HFF-Myc (cell line): ENCODE measurements around the gene HSD17B3.

Experiments
- DNase-seq: peaks from one replicate; pipeline ENCODE4 v3.0.0-alpha.2; 2011; ENCODE audit warnings: low read depth; ENCODE audit errors: extremely low read depth
- H3K4me3 ChIP-seq: replicated peaks from 2 replicates; pipeline ENCODE4 v1.5.1; 2011; ENCODE audit warnings: low read depth, mild to moderate bottlenecking, control low read depth, low read length
- TF ChIP-seq, protein P1 (sequence below): IDR thresholded peaks from 2 replicates; pipeline ENCODE4 v1.5.1; 2012; ENCODE audit warnings: mild to moderate bottlenecking, low read depth, low read length, control low read depth; ENCODE audit errors: missing control alignments

The HSD17B3 gene

DNA sequence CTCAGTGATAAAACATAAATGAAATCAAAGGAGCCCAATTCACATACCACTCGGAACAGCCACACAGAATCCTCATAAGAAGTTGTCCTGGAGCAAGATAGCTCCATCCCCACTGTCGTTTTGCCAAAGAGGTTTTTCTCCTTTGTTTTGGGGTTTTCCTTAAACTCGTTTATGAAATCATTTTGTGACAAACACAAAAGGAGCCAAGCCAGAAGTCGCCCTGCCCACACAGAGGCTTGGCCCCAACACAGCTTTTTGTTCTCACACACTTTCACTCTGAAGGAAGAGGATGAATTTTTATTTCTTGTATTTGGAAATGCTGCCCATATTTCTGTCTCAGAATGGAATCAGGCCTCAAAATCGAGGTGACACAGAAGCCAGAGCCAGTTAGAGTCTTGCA, 113.4 kb downstream of the HSD17B3 start:
- TF ChIP-seq, protein P1, sequence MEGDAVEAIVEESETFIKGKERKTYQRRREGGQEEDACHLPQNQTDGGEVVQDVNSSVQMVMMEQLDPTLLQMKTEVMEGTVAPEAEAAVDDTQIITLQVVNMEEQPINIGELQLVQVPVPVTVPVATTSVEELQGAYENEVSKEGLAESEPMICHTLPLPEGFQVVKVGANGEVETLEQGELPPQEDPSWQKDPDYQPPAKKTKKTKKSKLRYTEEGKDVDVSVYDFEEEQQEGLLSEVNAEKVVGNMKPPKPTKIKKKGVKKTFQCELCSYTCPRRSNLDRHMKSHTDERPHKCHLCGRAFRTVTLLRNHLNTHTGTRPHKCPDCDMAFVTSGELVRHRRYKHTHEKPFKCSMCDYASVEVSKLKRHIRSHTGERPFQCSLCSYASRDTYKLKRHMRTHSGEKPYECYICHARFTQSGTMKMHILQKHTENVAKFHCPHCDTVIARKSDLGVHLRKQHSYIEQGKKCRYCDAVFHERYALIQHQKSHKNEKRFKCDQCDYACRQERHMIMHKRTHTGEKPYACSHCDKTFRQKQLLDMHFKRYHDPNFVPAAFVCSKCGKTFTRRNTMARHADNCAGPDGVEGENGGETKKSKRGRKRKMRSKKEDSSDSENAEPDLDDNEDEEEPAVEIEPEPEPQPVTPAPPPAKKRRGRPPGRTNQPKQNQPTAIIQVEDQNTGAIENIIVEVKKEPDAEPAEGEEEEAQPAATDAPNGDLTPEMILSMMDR = no peak
- DNase-seq = no peak
- no peak overlapping the region for H3K4me3 ChIP-seq

DNA sequence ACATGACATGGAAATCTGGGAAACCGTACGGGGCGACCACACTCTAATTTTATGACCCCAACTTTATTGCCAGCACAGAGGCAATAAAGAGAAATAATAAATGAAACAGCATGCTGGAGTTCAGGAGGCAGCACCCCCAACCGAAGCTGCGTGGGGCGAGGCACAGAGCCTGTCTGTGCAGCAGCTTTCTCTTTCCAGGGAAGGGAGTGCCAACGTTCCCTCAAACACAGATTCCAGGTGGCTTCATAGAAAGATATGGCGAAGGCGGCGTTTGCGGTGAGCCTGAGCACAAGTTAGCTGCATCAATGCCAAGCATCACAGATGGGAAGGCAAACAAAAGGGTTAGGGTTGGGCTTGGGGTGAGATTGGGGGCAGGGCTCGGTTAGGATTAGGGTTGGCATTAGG, 114.8 kb downstream of the HSD17B3 start:
- TF ChIP-seq, protein P1 = no peak
- no peak overlapping the region for H3K4me3 ChIP-seq
- DNase-seq = no peak

DNA sequence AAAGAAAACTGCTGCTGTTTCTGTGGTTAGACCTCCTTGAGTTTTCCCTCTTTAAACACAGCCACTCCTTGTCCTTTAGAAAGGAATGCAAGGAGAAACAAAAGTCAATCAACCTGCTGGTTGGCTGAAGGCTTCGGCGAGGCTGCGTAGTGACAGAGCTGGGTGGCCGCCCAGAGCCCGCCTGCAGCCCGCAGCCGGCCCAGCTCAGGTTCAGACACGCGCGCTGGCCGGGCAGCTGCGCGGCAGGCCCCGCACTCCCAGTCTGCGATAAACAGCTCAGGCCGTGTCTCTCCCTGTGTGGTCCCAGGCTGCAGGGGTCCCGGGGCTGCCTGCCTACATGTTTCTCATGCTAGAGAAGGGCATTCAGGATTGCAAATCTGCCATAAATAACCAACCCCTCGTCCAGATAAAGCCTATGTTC, 115.4 kb downstream of the HSD17B3 start:
- TF ChIP-seq, protein P1 = no peak
- no peak for DNase-seq
- H3K4me3 ChIP-seq = no peak overlapping the region

DNA sequence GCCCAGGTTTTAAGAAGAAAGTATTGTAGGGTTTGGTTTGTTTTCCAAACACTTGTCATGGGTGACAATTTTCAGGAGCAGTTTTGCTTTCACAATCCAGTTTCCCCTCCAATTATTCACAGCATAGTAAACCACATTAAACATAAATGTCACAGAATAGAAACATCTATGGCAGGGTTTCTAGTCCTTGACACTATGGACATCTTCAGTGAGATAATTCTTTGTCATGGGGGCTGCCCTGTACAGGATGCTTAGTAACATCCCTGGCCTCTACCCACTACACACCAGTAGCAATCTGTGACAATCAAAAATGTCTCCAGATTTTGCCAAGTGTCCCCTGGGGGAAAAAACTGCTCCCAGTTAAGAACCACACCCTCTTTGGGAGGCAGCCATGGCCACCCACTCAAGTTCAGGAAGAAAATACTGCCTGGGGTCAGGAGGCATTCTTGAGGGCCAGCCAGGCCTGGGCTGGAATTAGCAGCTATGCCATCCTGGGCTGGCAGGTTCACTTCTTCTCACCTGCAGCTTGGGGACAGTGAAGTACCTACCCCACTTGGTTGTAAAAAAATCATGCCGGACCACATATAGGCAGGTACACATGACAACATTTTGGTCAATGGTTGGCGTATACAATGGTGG, 116.3 kb downstream of the HSD17B3 start:
- TF ChIP-seq, protein P1 = no peak
- no peak for DNase-seq
- H3K4me3 ChIP-seq = no peak overlapping the region
